GM23338 (cell line): ENCODE measurements around the gene BMAL1. TPM values are rescaled to one million over a fixed set of nuclear protein-coding genes. Genes with fewer than 3 reads are reported as not detected.
"Not testable (repeated sequence)": the region's sequence is repeated elsewhere in the genome, so short reads cannot be mapped to it uniquely, and the experiment has no call there.

Experiments
- ATAC-seq: fragments of 200-7000 bp; cut with Tn5 transposase; 3 replicates; pipeline ENCODE4 v1.9.1; 2020
- DNase-seq: peaks from one replicate; pipeline ENCODE4 v3.0.0-alpha.2; 2015; ENCODE audit warnings: low spot score
- H2AFZ ChIP-seq: fragments of 200-600 bp; sonication (generic); 2 replicates; pipeline ENCODE4 v1.8.0; 2016; ENCODE audit warnings: antibody characterized with exemption, mild to moderate bottlenecking, moderate library complexity
- H3F3A ChIP-seq: fragments of 200-600 bp; sonication (generic); replicated peaks from 2 replicates; pipeline ENCODE4 v1.8.0; 2017; ENCODE audit warnings: antibody characterized with exemption, mixed run types, low read depth
- H3K27ac ChIP-seq: fragments of 200-600 bp; sonication (generic); 2 replicates; pipeline ENCODE4 v1.6.1; 2016; ENCODE audit warnings: low read depth
- H3K27me3 ChIP-seq: fragments of 200-600 bp; sonication (generic); 2 replicates; pipeline ENCODE4 v1.8.0; 2016; ENCODE audit warnings: mild to moderate bottlenecking, mixed run types, moderate library complexity; ENCODE audit not compliant: insufficient read depth
- H3K36me3 ChIP-seq: fragments of 200-600 bp; sonication (generic); 2 replicates; pipeline ENCODE4 v1.8.0; 2016; ENCODE audit warnings: mild to moderate bottlenecking; ENCODE audit not compliant: insufficient read depth
- H3K4me1 ChIP-seq: fragments of 200-600 bp; sonication (generic); 2 replicates; pipeline ENCODE4 v1.8.0; 2016; ENCODE audit warnings: mild to moderate bottlenecking, moderate library complexity; ENCODE audit not compliant: insufficient read depth
- H3K4me2 ChIP-seq: fragments of 200-600 bp; sonication (generic); 2 replicates; pipeline ENCODE4 v1.7.1; 2017; ENCODE audit warnings: mixed run types
- H3K4me3 ChIP-seq: fragments of 200-600 bp; sonication (generic); 2 replicates; pipeline ENCODE4 v1.6.1; 2016; ENCODE audit warnings: mixed run types
- H3K79me2 ChIP-seq: fragments of 200-600 bp; sonication (generic); replicated peaks from 2 replicates; pipeline ENCODE4 v1.8.0; 2017; ENCODE audit warnings: mild to moderate bottlenecking; ENCODE audit not compliant: insufficient read depth
- H3K9me2 ChIP-seq: fragments of 200-600 bp; sonication (generic); 2 replicates; pipeline ENCODE4 v1.8.0; 2017; ENCODE audit not compliant: insufficient read depth
- H4K20me1 ChIP-seq: fragments of 200-600 bp; sonication (generic); replicated peaks from 2 replicates; pipeline ENCODE4 v1.8.0; 2017; ENCODE audit warnings: mild to moderate bottlenecking; ENCODE audit not compliant: insufficient read depth
- H3K27ac Mint-ChIP-seq: 2 replicates; pipeline ENCODE4 v1.8.0; 2020; ENCODE audit warnings: inconsistent platforms, mild to moderate bottlenecking, moderate library complexity, mixed read lengths
- H3K27me3 Mint-ChIP-seq: 3 replicates; pipeline ENCODE4 v1.8.0; 2022; ENCODE audit warnings: low read depth, mild to moderate bottlenecking, moderate library complexity, mixed read lengths, inconsistent platforms; ENCODE audit not compliant: insufficient read depth, poor library complexity
- H3K36me3 Mint-ChIP-seq: 3 replicates; pipeline ENCODE4 v1.8.0; 2021; ENCODE audit warnings: low read depth, mild to moderate bottlenecking, inconsistent platforms, moderate library complexity, mixed read lengths
- H3K4me1 Mint-ChIP-seq: 3 replicates; pipeline ENCODE4 v1.8.0; 2020; ENCODE audit warnings: mild to moderate bottlenecking, inconsistent platforms, mixed read lengths
- H3K4me3 Mint-ChIP-seq: 3 replicates; pipeline ENCODE4 v1.8.0; 2021; ENCODE audit warnings: moderate library complexity, mild to moderate bottlenecking, inconsistent platforms, mixed read lengths
- H3K9me3 Mint-ChIP-seq: 3 replicates; pipeline ENCODE4 v1.8.0; 2020; ENCODE audit warnings: moderate library complexity, mild to moderate bottlenecking, inconsistent platforms, mixed read lengths
- EZH2 ChIP-seq: fragments of 200-600 bp; sonication (generic); IDR thresholded peaks from one replicate; pipeline ENCODE4 v1.8.0; 2017; ENCODE audit warnings: antibody characterized with exemption, mild to moderate bottlenecking, low read depth; ENCODE audit not compliant: unreplicated experiment
- JUNB ChIP-seq: IDR thresholded peaks from one replicate; pipeline ENCODE4 v1.6.1; 2016; ENCODE audit warnings: antibody characterized with exemption; ENCODE audit not compliant: unreplicated experiment
- POLR2AphosphoS5 ChIP-seq: IDR thresholded peaks from 2 replicates; pipeline ENCODE4 v1.6.1; 2016; ENCODE audit warnings: antibody characterized with exemption, low read depth
- ZNF462 ChIP-seq: fragments of 250-450 bp; sonication (Bioruptor Pico); IDR thresholded peaks from 2 replicates; pipeline ENCODE4 v1.5.0; 2020; ENCODE audit warnings: mild to moderate bottlenecking, moderate library complexity
- polyA plus RNA-seq: library from polyadenylated mRNA; unstranded; fragments of >200 nt; fragmentation: Nextera tagmentation; extraction: Ambion mirVana; gene quantifications from 2 replicates; pipeline ENCODE4 v1.2.1, GENCODE V29; 2016
- total RNA-seq: library from RNA; depleted of rRNA; stranded (reverse); fragments of >200 nt; shearing (Covaris generic); gene quantifications from 2 replicates; pipeline ENCODE4 v1.2.3, GENCODE V29; 2014

The BMAL1 gene
- total and polyA plus RNA-seq, 2 experiments from 2014 or later = 5.1 to 7.2 TPM

DNA sequence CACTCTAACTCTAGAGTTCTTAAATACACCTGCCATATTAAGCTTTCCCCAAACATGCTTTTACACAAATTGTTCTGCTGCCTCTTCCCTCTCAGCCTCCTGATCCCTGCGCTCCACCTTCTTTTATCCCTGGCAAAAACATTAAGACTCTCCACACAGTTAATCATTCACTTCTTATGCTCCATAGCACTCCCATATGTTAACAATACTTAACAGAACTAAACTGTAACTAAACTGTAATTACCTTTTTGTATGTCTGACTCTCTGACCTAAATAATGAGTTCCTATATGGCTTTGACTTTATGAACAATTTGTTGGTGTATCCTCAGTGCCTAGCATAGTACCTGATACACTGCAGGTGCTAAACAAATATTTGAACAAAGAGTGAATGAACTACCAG, 113.6 kb downstream of the BMAL1 start:
- H3K4me2 ChIP-seq = no peak overlapping the region
- no peak for ATAC-seq
- Mint-ChIP-seq H3K36me3 (no peaks in the 10 kb centered on the region), H3K4me3 (no peak overlapping the region), H3K4me1 (no peaks in the 10 kb centered on the region), H3K27ac (no peak overlapping the region), H3K9me3 (no peaks in the 10 kb centered on the region), H3K27me3 (no peaks in the 10 kb centered on the region)
- H3K79me2 ChIP-seq = no peaks in the 10 kb centered on the region
- no peak overlapping the region for H2AFZ ChIP-seq
- no peaks in the 10 kb centered on the region for H3F3A ChIP-seq
- H3K9me2 ChIP-seq = no peaks in the 10 kb centered on the region
- no peaks in the 10 kb centered on the region for H3K27me3 ChIP-seq
- no peaks in the 10 kb centered on the region for H4K20me1 ChIP-seq
- H3K36me3 ChIP-seq = no peaks in the 10 kb centered on the region
- no peaks in the 10 kb centered on the region for H3K4me1 ChIP-seq
- no peak for DNase-seq
- H3K4me3 ChIP-seq = no peak overlapping the region
- TF ChIP-seq EZH2 (no peak), POLR2AphosphoS5 (no peak), JUNB (no peak), ZNF462 (CRISPR knock-in tag) (no peak)
- no peak overlapping the region for H3K27ac ChIP-seq

DNA sequence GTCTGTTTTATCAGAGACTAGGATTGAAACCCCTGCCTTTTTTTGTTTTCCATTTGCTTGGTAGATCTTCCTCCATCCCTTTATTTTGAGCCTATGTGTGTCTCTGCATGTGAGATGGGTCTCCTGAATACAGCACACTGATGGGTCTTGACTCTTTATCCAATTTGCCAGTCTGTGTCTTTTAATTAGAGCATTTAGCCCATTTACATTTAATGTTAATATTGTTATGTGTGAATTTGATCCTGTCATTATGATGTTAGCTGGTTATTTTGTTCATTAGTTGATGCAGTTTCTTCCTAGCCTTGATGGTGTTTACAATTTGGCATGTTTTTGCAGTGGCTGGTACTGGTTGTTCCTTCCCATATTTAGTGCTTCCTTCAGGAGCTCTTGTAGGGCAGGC, 120.7 kb downstream of the BMAL1 start:
- H3K4me1 Mint-ChIP-seq, H3K4me3 Mint-ChIP-seq: not testable (repeated sequence)

More for the DNA sequence above, 120.7 kb downstream of the BMAL1 start:
- not testable (repeated sequence) for H3F3A ChIP-seq, H3K9me2 ChIP-seq, H3K79me2 ChIP-seq, H3K4me1 ChIP-seq, H3K27ac Mint-ChIP-seq, ATAC-seq, H3K4me2 ChIP-seq, H4K20me1 ChIP-seq, H3K27ac ChIP-seq, DNase-seq, H3K27me3 ChIP-seq, H3K4me3 ChIP-seq, H2AFZ ChIP-seq, H3K27me3 Mint-ChIP-seq
- Mint-ChIP-seq H3K36me3 (peaks cover 39% of the 10 kb centered on the region), H3K9me3 (peaks cover 41% of the 10 kb centered on the region)
- peaks cover 17% of the 10 kb centered on the region for H3K36me3 ChIP-seq
